K562 (cell line): ENCODE data around the gene ACP1.

Source experiments
- CTCF ChIP-seq, 3 experiments: IDR thresholded peaks in 2 of 3; conservative IDR thresholded peaks in 1 of 3; 2 replicates each; pipeline ENCODE4 v1.5.1; 2011 to 2012; ENCODE audit warnings: low read length in 3 of 3, mild to moderate bottlenecking in 3 of 3, control low read depth in 2 of 3, improper control_type of control experiment in 1 of 3, inconsistent platforms in 1 of 3, low read depth in 1 of 3, mixed read lengths in 1 of 3, moderate library complexity in 1 of 3; ENCODE audit not compliant: insufficient read depth in 2 of 3
- FOXP1 ChIP-seq: sonication (generic); formaldehyde crosslinking; IDR thresholded peaks from 2 replicates; pipeline ENCODE4 v1.8.0; 2022; ENCODE audit warnings: mild to moderate bottlenecking, missing genetic modification reagents
- ZNF274 ChIP-seq: IDR thresholded peaks from 2 replicates; pipeline ENCODE4 v1.6.1; 2011; ENCODE audit warnings: low read depth, mild to moderate bottlenecking, low read length, moderate library complexity, borderline replicate concordance
- ZNF764 ChIP-seq: fragments of 250-450 bp; sonication (Bioruptor Pico); IDR thresholded peaks from 2 replicates; pipeline ENCODE4 v1.4.0; 2020; ENCODE audit warnings: low read depth, mild to moderate bottlenecking, moderate library complexity
- TF ChIP-seq, protein P1 (sequence below): fragments of 450-650 bp; formaldehyde crosslinking; IDR thresholded peaks from 2 replicates; pipeline ENCODE4 v1.4.0; 2020; ENCODE audit warnings: mild to moderate bottlenecking, mixed read lengths
- TF ChIP-seq, protein P2 (sequence below), 2 experiments: fragments of 450-650 bp; formaldehyde crosslinking in 1 of 2; IDR thresholded peaks; 2 replicates each; pipeline versions ENCODE4 v1.4.0 to v1.6.1; 2014 to 2020; ENCODE audit warnings: mild to moderate bottlenecking in 2 of 2, borderline replicate concordance in 1 of 2, low read depth in 1 of 2

- TF ChIP-seq, protein P1, sequence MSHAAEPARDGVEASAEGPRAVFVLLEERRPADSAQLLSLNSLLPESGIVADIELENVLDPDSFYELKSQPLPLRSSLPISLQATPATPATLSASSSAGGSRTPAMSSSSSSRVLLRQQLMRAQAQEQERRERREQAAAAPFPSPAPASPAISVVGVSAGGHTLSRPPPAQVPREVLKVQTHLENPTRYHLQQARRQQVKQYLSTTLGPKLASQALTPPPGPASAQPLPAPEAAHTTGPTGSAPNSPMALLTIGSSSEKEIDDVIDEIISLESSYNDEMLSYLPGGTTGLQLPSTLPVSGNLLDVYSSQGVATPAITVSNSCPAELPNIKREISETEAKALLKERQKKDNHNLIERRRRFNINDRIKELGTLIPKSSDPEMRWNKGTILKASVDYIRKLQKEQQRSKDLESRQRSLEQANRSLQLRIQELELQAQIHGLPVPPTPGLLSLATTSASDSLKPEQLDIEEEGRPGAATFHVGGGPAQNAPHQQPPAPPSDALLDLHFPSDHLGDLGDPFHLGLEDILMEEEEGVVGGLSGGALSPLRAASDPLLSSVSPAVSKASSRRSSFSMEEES: no peak
- no peak for TF ChIP-seq ZNF764 (CRISPR knock-in tag)
- TF ChIP-seq CTCF (IDR thresholded peaks at IDR 0.05 in 2 of 3, conservative IDR thresholded peaks at IDR 0.05 in 1 of 3; ENCODE audit: insufficient read depth in 2 of 3, low read depth in 1 of 3, low read length in 3 of 3): no peak
- TF ChIP-seq FOXP1: no peak
- TF ChIP-seq, protein P2, sequence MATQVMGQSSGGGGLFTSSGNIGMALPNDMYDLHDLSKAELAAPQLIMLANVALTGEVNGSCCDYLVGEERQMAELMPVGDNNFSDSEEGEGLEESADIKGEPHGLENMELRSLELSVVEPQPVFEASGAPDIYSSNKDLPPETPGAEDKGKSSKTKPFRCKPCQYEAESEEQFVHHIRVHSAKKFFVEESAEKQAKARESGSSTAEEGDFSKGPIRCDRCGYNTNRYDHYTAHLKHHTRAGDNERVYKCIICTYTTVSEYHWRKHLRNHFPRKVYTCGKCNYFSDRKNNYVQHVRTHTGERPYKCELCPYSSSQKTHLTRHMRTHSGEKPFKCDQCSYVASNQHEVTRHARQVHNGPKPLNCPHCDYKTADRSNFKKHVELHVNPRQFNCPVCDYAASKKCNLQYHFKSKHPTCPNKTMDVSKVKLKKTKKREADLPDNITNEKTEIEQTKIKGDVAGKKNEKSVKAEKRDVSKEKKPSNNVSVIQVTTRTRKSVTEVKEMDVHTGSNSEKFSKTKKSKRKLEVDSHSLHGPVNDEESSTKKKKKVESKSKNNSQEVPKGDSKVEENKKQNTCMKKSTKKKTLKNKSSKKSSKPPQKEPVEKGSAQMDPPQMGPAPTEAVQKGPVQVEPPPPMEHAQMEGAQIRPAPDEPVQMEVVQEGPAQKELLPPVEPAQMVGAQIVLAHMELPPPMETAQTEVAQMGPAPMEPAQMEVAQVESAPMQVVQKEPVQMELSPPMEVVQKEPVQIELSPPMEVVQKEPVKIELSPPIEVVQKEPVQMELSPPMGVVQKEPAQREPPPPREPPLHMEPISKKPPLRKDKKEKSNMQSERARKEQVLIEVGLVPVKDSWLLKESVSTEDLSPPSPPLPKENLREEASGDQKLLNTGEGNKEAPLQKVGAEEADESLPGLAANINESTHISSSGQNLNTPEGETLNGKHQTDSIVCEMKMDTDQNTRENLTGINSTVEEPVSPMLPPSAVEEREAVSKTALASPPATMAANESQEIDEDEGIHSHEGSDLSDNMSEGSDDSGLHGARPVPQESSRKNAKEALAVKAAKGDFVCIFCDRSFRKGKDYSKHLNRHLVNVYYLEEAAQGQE (IDR thresholded peaks at IDR 0.05; ENCODE audit: borderline replicate concordance): no peak
- TF ChIP-seq, protein P2 (CRISPR knock-in tag; IDR thresholded peaks at IDR 0.05; ENCODE audit: low read depth): no peak
- no peak for TF ChIP-seq ZNF274
Measured at GRCh38 chr2:223971-224760, 40.6 kb upstream of the ACP1 start.
